Fibroblast of lung (primary cell): ENCODE data around the gene ZNF454. TPM values are rescaled to one million over a fixed set of nuclear protein-coding genes. Genes with fewer than 3 reads are reported as not detected.

Experiments
- DNase-seq, 2 donors: peaks; one replicate each; pipeline versions ENCODE4 v3.0.0 to v3.0.0-alpha.2; 2010; ENCODE audit warnings: low read depth in 2 of 2
- H2AFZ ChIP-seq: 2 replicates; pipeline ENCODE4 v1.5.1; 2012; ENCODE audit warnings: low read length, control low read depth, inconsistent platforms
- H3K27ac ChIP-seq: 2 replicates; pipeline ENCODE4 v1.5.1; 2011; ENCODE audit warnings: low read length, control low read depth; ENCODE audit not compliant: insufficient read depth
- H3K27me3 ChIP-seq: 2 replicates; pipeline ENCODE4 v1.5.1; 2011; ENCODE audit warnings: mild to moderate bottlenecking, low read length; ENCODE audit not compliant: control insufficient read depth, insufficient read depth
- H3K36me3 ChIP-seq: 2 replicates; pipeline ENCODE4 v1.5.1; 2011; ENCODE audit warnings: low read length; ENCODE audit not compliant: control insufficient read depth, insufficient read depth
- H3K4me1 ChIP-seq: 2 replicates; pipeline ENCODE4 v1.5.1; 2011; ENCODE audit warnings: low read length; ENCODE audit not compliant: control insufficient read depth, insufficient read depth; ENCODE audit errors: extremely low read depth
- H3K4me2 ChIP-seq: 2 replicates; pipeline ENCODE4 v1.5.1; 2011; ENCODE audit warnings: low read length, control low read depth; ENCODE audit not compliant: insufficient read depth; ENCODE audit errors: extremely low read depth
- H3K4me3 ChIP-seq, 4 experiments: fragments of 200-600 bp in 1 of 4; sonication (generic) in 1 of 4; replicated peaks in 1 of 4; 2 replicates each; pipeline ENCODE4 v1.5.1; 2011 to 2016; ENCODE audit warnings: low read length in 4 of 4, low read depth in 3 of 4, mild to moderate bottlenecking in 3 of 4, control low read depth in 2 of 4, inconsistent platforms in 1 of 4, mixed read lengths in 1 of 4; ENCODE audit not compliant: insufficient read depth in 1 of 4; ENCODE audit errors: control extremely low read depth in 1 of 4
- H3K79me2 ChIP-seq: 2 replicates; pipeline ENCODE4 v1.5.1; 2012; ENCODE audit warnings: mild to moderate bottlenecking, low read length, inconsistent platforms; ENCODE audit not compliant: control insufficient read depth, insufficient read depth
- H3K9ac ChIP-seq: 2 replicates; pipeline ENCODE4 v1.5.1; 2011; ENCODE audit warnings: mild to moderate bottlenecking, low read length, control low read depth; ENCODE audit not compliant: insufficient read depth
- H3K9me3 ChIP-seq: 2 replicates; pipeline ENCODE4 v1.5.1; 2012; ENCODE audit warnings: low read depth, low read length; ENCODE audit not compliant: control insufficient read depth, insufficient read depth
- H4K20me1 ChIP-seq: 2 replicates; pipeline ENCODE4 v1.5.1; 2011; ENCODE audit warnings: low read length; ENCODE audit not compliant: control insufficient read depth, insufficient read depth; ENCODE audit errors: extremely low read depth
- EZH2 ChIP-seq: IDR thresholded peaks from 2 replicates; pipeline ENCODE4 v1.5.1; 2012; ENCODE audit warnings: low read length, control low read depth, mild to moderate bottlenecking; ENCODE audit errors: missing control alignments
- polyA plus RNA-seq, 2 donors: library from polyadenylated mRNA; depleted of rRNA in 1 of 2; stranded (reverse) in 1 of 2; unstranded in 1 of 2; fragments of >200 nt; gene quantifications; 2 replicates each; pipeline ENCODE4 v1.2.1, GENCODE V29; 2011 to 2012; ENCODE audit warnings: missing spikeins in 1 of 2
- total RNA-seq: library from RNA; depleted of rRNA; stranded (reverse); fragments of >200 nt; gene quantifications from 2 replicates; pipeline ENCODE4 v1.2.1, GENCODE V29; 2014
- TF ChIP-seq, protein P1 (sequence below), 2 donors: IDR thresholded peaks in 1 of 2; conservative IDR thresholded peaks in 1 of 2; 1 replicate in 1 of 2; 2 replicates in 1 of 2; pipeline ENCODE4 v1.5.1; 2011 to 2012; ENCODE audit warnings: low read length in 2 of 2, control low read depth in 1 of 2, inconsistent platforms in 1 of 2, low read depth in 1 of 2, mild to moderate bottlenecking in 1 of 2

Gene ZNF454
- total and polyA plus RNA-seq, 2 donors (not counting 1 experiment from before 2014, with no cell fraction given), result 0.59 to 3.3 TPM

DNA sequence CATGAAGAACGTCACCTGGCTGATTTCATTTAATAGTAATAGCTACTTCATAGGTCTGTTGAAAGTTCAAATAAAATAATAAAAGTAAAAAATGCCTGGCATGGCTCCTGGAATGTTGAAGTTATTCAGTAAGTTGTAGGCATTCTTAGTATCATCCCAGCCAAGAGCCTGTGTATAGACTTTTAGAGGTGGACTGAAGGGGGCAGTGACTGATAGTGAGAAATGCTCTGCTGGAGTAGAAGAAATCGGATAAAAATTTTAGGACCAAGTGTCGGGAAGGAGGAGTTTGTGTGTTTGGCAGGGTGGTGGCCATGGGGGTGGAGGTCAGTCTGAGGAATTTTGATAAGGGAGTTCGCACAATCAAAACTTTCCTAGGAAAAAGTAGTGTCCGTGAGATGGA is 41.7 kb upstream of the ZNF454 start:
- Histone ChIP-seq H3K36me3 (no peaks in the 10 kb centered on the region), H3K4me1 (no peaks in the 10 kb centered on the region), H3K79me2 (no peaks in the 10 kb centered on the region), H3K9ac (no peak overlapping the region), H3K27ac (no peak overlapping the region), H3K4me2 (no peak overlapping the region), H3K4me3 (no peak overlapping the region), H3K9me3 (no peaks in the 10 kb centered on the region), H2AFZ (no peak overlapping the region), H3K27me3 (no peaks in the 10 kb centered on the region), H4K20me1 (no peaks in the 10 kb centered on the region)
- DNase-seq, result no peak
- TF ChIP-seq, protein P1, sequence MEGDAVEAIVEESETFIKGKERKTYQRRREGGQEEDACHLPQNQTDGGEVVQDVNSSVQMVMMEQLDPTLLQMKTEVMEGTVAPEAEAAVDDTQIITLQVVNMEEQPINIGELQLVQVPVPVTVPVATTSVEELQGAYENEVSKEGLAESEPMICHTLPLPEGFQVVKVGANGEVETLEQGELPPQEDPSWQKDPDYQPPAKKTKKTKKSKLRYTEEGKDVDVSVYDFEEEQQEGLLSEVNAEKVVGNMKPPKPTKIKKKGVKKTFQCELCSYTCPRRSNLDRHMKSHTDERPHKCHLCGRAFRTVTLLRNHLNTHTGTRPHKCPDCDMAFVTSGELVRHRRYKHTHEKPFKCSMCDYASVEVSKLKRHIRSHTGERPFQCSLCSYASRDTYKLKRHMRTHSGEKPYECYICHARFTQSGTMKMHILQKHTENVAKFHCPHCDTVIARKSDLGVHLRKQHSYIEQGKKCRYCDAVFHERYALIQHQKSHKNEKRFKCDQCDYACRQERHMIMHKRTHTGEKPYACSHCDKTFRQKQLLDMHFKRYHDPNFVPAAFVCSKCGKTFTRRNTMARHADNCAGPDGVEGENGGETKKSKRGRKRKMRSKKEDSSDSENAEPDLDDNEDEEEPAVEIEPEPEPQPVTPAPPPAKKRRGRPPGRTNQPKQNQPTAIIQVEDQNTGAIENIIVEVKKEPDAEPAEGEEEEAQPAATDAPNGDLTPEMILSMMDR (conservative IDR thresholded peaks at IDR 0.05 in 1 of 2, IDR thresholded peaks at IDR 0.05 in 1 of 2; ENCODE audit: low read depth in 1 of 2, low read length in 2 of 2), result no peak
- TF ChIP-seq EZH2, result no peak

DNA sequence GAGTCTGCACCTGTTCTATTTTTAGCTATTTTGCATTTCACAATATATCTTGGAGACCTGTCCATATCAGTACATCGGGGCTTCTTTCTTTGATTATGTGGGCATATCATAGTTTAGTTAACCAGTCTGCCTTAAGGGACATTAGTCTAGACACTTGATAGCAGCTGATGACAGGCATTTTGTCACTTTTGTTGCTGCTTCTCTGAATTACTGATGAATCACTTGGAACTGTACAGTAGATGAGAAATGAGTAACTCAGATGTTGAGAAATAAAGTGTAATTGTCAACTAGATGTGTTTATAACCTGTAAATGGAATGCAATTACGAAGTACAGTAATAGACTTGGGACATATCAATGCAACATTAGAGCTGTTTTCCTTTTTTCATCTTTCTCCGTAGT is 38.1 kb upstream of the ZNF454 start:
- Histone ChIP-seq H3K27ac (no peak overlapping the region), H3K79me2 (no peaks in the 10 kb centered on the region), H2AFZ (no peak overlapping the region), H3K4me1 (no peaks in the 10 kb centered on the region), H3K4me2 (no peak overlapping the region), H3K27me3 (no peaks in the 10 kb centered on the region), H3K4me3 (no peak overlapping the region), H3K9me3 (no peaks in the 10 kb centered on the region), H3K36me3 (no peaks in the 10 kb centered on the region), H3K9ac (no peak overlapping the region), H4K20me1 (no peaks in the 10 kb centered on the region)
- no peak for TF ChIP-seq EZH2
- TF ChIP-seq, protein P1 (conservative IDR thresholded peaks at IDR 0.05 in 1 of 2, IDR thresholded peaks at IDR 0.05 in 1 of 2; ENCODE audit: low read depth in 1 of 2, low read length in 2 of 2), result no peak
- DNase-seq, result no peak

DNA sequence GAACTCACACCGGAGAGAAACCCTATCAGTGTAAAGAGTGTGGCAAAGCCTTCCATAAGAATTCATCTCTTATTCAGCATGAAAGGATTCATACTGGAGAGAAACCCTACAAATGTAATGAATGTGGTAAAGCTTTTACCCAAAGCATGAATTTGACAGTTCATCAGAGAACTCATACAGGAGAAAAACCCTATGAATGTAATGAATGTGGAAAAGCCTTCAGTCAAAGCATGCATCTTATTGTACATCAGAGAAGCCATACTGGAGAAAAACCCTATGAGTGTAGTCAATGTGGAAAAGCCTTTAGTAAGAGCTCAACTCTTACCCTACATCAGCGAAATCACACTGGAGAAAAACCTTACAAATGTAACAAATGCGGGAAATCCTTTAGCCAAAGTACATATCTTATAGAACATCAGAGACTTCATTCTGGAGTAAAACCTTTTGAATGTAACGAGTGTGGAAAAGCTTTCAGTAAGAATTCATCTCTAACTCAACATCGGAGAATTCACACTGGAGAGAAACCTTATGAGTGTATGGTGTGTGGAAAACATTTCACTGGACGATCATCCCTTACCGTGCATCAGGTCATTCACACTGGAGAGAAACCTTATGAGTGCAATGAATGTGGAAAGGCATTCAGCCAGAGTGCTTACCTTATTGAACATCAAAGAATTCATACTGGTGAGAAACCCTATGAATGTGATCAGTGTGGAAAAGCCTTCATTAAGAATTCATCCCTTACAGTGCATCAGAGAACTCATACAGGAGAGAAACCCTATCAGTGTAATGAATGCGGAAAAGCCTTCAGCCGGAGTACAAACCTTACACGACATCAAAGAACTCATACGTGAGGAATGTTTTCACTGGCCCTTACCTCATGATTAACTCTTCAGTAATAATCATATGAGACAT is 8.9 kb upstream of the ZNF454 start:
- no peak overlapping the region for H3K9ac ChIP-seq
- H2AFZ ChIP-seq, result no peak overlapping the region
- TF ChIP-seq, protein P1 (conservative IDR thresholded peaks at IDR 0.05 in 1 of 2, IDR thresholded peaks at IDR 0.05 in 1 of 2; ENCODE audit: low read depth in 1 of 2, low read length in 2 of 2), result no peak
- TF ChIP-seq EZH2, result no peak
- DNase-seq, result no peak
- H4K20me1 ChIP-seq, result no peaks in the 10 kb centered on the region
- H3K4me2 ChIP-seq, result no peak overlapping the region
- H3K27me3 ChIP-seq, result no peaks in the 10 kb centered on the region
- H3K36me3 ChIP-seq, result no peaks in the 10 kb centered on the region
- H3K79me2 ChIP-seq, result no peaks in the 10 kb centered on the region
- H3K27ac ChIP-seq, result no peak overlapping the region
- no peaks in the 10 kb centered on the region for H3K4me1 ChIP-seq
- no peaks in the 10 kb centered on the region for H3K9me3 ChIP-seq
- no peak overlapping the region for H3K4me3 ChIP-seq
